H1 (cell line): Measurements from ENCODE around the gene ECE2. TPM values are rescaled to one million over a fixed set of nuclear protein-coding genes. Genes with fewer than 3 reads are reported as not detected.

ENCODE experiments used
- CTCF ChIA-PET: fragments of 300-600 bp; sonication (Branson Sonifier 250); formaldehyde crosslinking; loops from one replicate; lab custom pipeline; 2021; ENCODE audit not compliant: partially characterized antibody; lab: Charles Lee
- POLR2A ChIA-PET: fragments of 300-600 bp; sonication (Branson Sonifier 250); formaldehyde crosslinking; loops from one replicate; lab custom pipeline; 2021; ENCODE audit warnings: inconsistent platforms; ENCODE audit not compliant: partially characterized antibody; lab: Charles Lee
- DNase-seq, 2 experiments: peaks; one replicate each; pipeline versions ENCODE4 v3.0.0 to v3.0.0-alpha.2; 2010 to 2022; ENCODE audit warnings: low spot score in 2 of 2, low read depth in 1 of 2, mixed read lengths in 1 of 2
- FAIRE-seq: peaks from 2 replicates; lab custom pipeline; 2011; peaks lifted over from hg19 to GRCh38; lab: Jason Lieb, UNC
- H2AFZ ChIP-seq: 2 replicates; pipeline ENCODE4 v1.8.1; 2012; ENCODE audit warnings: low read length, inconsistent platforms
- H2AK5ac ChIP-seq: 2 replicates; pipeline ENCODE4 v1.6.1; 2013; ENCODE audit warnings: low read depth, low read length
- H2BK120ac ChIP-seq: replicated peaks from 2 replicates; pipeline ENCODE3; 2013; ENCODE audit warnings: low read depth, low read length, inconsistent platforms
- H2BK12ac ChIP-seq: 2 replicates; pipeline ENCODE4 v1.6.1; 2013; ENCODE audit warnings: low read depth, low read length
- H2BK15ac ChIP-seq: 2 replicates; pipeline ENCODE4 v1.6.1; 2013; ENCODE audit warnings: low read length
- H2BK20ac ChIP-seq: 2 replicates; pipeline ENCODE4 v1.6.1; 2013; ENCODE audit warnings: low read length
- H2BK5ac ChIP-seq: 2 replicates; pipeline ENCODE4 v1.6.1; 2013; ENCODE audit warnings: low read depth, low read length
- H3K14ac ChIP-seq: 2 replicates; pipeline ENCODE4 v1.6.1; 2013; ENCODE audit warnings: inconsistent platforms; ENCODE audit not compliant: insufficient read length
- H3K18ac ChIP-seq: 2 replicates; pipeline ENCODE4 v1.6.1; 2013; ENCODE audit warnings: low read length; ENCODE audit errors: extremely low read depth
- H3K23ac ChIP-seq: 2 replicates; pipeline ENCODE4 v1.6.1; 2013; ENCODE audit warnings: inconsistent platforms; ENCODE audit not compliant: insufficient read length
- H3K23me2 ChIP-seq: 2 replicates; pipeline ENCODE4 v1.6.1; 2013; ENCODE audit warnings: low read depth, low read length
- H3K27ac ChIP-seq: 2 replicates; pipeline ENCODE4 v1.6.1; 2011; ENCODE audit warnings: low read depth, low read length, inconsistent platforms
- H3K27me3 ChIP-seq, 4 experiments: replicated peaks in 1 of 4; 1 replicate in 1 of 4; 2 replicates in 3 of 4; pipeline versions ENCODE4 v1.6.1 to v1.8.1; 2011 to 2013; ENCODE audit warnings: low read length in 3 of 4, mild to moderate bottlenecking in 3 of 4, inconsistent platforms in 2 of 4, mixed read lengths in 2 of 4, moderate library complexity in 1 of 4; ENCODE audit not compliant: control insufficient read depth in 3 of 4, insufficient read depth in 3 of 4; ENCODE audit errors: extremely low read depth in 1 of 4
- H3K36me3 ChIP-seq, 4 experiments: 2 replicates each; pipeline versions ENCODE4 v1.6.1 to v1.8.1; 2011 to 2013; ENCODE audit warnings: mild to moderate bottlenecking in 4 of 4, low read length in 3 of 4, moderate library complexity in 2 of 4, control low read depth in 1 of 4, inconsistent platforms in 1 of 4; ENCODE audit not compliant: insufficient read depth in 4 of 4, control insufficient read depth in 2 of 4
- H3K4ac ChIP-seq: replicated peaks from 2 replicates; pipeline ENCODE3; 2013; ENCODE audit warnings: low read length, low read depth, mixed read lengths, inconsistent platforms; ENCODE audit not compliant: insufficient read length
- H3K4me1 ChIP-seq, 4 experiments: replicated peaks in 1 of 4; 1 replicate in 1 of 4; 2 replicates in 3 of 4; pipeline versions ENCODE4 v1.6.1 to v1.8.1; 2011 to 2013; ENCODE audit warnings: low read length in 3 of 4, inconsistent platforms in 2 of 4, mixed read lengths in 1 of 4; ENCODE audit not compliant: insufficient read depth in 4 of 4, control insufficient read depth in 3 of 4
- H3K4me2 ChIP-seq, 2 experiments: 2 replicates each; pipeline versions ENCODE4 v1.6.1 to v1.8.1; 2011 to 2013; ENCODE audit warnings: low read depth in 2 of 2, low read length in 2 of 2, control low read depth in 1 of 2, inconsistent platforms in 1 of 2, mild to moderate bottlenecking in 1 of 2; ENCODE audit not compliant: insufficient read depth in 1 of 2
- H3K4me3 ChIP-seq, 4 experiments: fragments of 200-600, 300-600 bp in 1 of 4; sonication (generic), shearing (Covaris generic), sonication (Bioruptor Twin) in 1 of 4; 2 replicates each; pipeline versions ENCODE4 v1.5.1 to v1.8.1; 2011 to 2016; ENCODE audit warnings: low read length in 4 of 4, low read depth in 3 of 4, control low read depth in 2 of 4, inconsistent platforms in 2 of 4, mild to moderate bottlenecking in 2 of 4, mixed read lengths in 1 of 4, moderate library complexity in 1 of 4; ENCODE audit not compliant: insufficient read depth in 2 of 4; ENCODE audit errors: extremely low read depth in 1 of 4
- H3K56ac ChIP-seq: replicated peaks from 2 replicates; pipeline ENCODE3; 2013; ENCODE audit warnings: low read depth, mild to moderate bottlenecking, mixed read lengths, low read length, inconsistent platforms; ENCODE audit not compliant: insufficient read length
- H3K79me1 ChIP-seq: 2 replicates; pipeline ENCODE4 v1.6.1; 2013; ENCODE audit warnings: low read depth, low read length, control low read depth
- H3K79me2 ChIP-seq, 2 experiments: 2 replicates each; pipeline versions ENCODE4 v1.6.1 to v1.8.1; 2012 to 2013; ENCODE audit warnings: low read length in 2 of 2, mild to moderate bottlenecking in 2 of 2, inconsistent platforms in 1 of 2; ENCODE audit not compliant: insufficient read depth in 2 of 2, control insufficient read depth in 1 of 2
- H3K9ac ChIP-seq, 4 experiments: replicated peaks in 1 of 4; 1 replicate in 1 of 4; 2 replicates in 3 of 4; pipeline versions ENCODE4 v1.6.1 to v1.8.1; 2011 to 2013; ENCODE audit warnings: low read depth in 3 of 4, low read length in 3 of 4, control low read depth in 2 of 4, mild to moderate bottlenecking in 2 of 4, moderate library complexity in 2 of 4, inconsistent platforms in 1 of 4; ENCODE audit errors: extremely low read depth in 1 of 4
- H3K9me3 ChIP-seq, 2 experiments: 2 replicates each; pipeline versions ENCODE4 v1.6.1 to v1.8.1; 2012 to 2013; ENCODE audit warnings: mild to moderate bottlenecking in 2 of 2, moderate library complexity in 2 of 2, control low read depth in 1 of 2, inconsistent platforms in 1 of 2, low read depth in 1 of 2, low read length in 1 of 2, mixed read lengths in 1 of 2; ENCODE audit not compliant: insufficient read depth in 2 of 2
- H4K20me1 ChIP-seq, 2 experiments: replicated peaks in 1 of 2; 2 replicates each; pipeline versions ENCODE3 to v1.8.1; 2011 to 2013; ENCODE audit warnings: inconsistent platforms in 2 of 2, low read length in 2 of 2, mild to moderate bottlenecking in 1 of 2; ENCODE audit not compliant: insufficient read depth in 2 of 2, control insufficient read depth in 1 of 2
- H4K5ac ChIP-seq: 2 replicates; pipeline ENCODE4 v1.6.1; 2013; ENCODE audit warnings: low read length, low read depth, mixed read lengths, inconsistent platforms; ENCODE audit not compliant: insufficient read length
- H4K8ac ChIP-seq: 2 replicates; pipeline ENCODE4 v1.8.0; 2013; ENCODE audit warnings: mild to moderate bottlenecking, moderate library complexity, low read length, inconsistent platforms; ENCODE audit not compliant: insufficient read depth; ENCODE audit errors: extremely low read depth
- H4K91ac ChIP-seq: replicated peaks from 2 replicates; pipeline ENCODE3; 2013; ENCODE audit warnings: low read length, mixed read lengths, inconsistent platforms; ENCODE audit not compliant: insufficient read length
- KDM4A ChIP-seq: IDR thresholded peaks from one replicate; pipeline ENCODE4 v1.7.1; 2012; ENCODE audit warnings: low read depth, mild to moderate bottlenecking, moderate library complexity, low read length, inconsistent platforms; ENCODE audit not compliant: severe bottlenecking
- SIRT6 ChIP-seq: IDR thresholded peaks from one replicate; pipeline ENCODE4 v1.7.1; 2012; ENCODE audit warnings: low read length, inconsistent platforms
- TEAD4 ChIP-seq: IDR thresholded peaks from 2 replicates; pipeline ENCODE4 v1.6.1; 2012; ENCODE audit warnings: low read depth, low read length, inconsistent platforms, mixed read lengths
- WGBS, 2 experiments: shearing (Covaris generic) in 1 of 2; methylation state at CpG; one replicate each; pipeline versions ENCODE4 v1.1.6 to v1.1.7; 2013 to 2015; ENCODE audit warnings: low lambda C conversion rate in 2 of 2, mixed read lengths in 2 of 2, inconsistent platforms in 1 of 2, low coverage in 1 of 2, missing lambda C conversion rate in 1 of 2; ENCODE audit not compliant: insufficient replicate concordance in 2 of 2, insufficient coverage in 1 of 2, insufficient read length in 1 of 2; ENCODE audit errors: extremely low coverage in 1 of 2, missing lambda C conversion rate in 1 of 2; 5-methylcytosine and 5-hydroxymethylcytosine counted together
- polyA plus RNA-seq, 7 experiments: library from polyadenylated mRNA; depleted of rRNA in 3 of 7; stranded (reverse) in 5 of 7; unstranded in 2 of 7; fragments of >200 nt in 5 of 7; fragments of 200-250 nt in 2 of 7; gene quantifications; 1 replicate in 5 of 7; 2 replicates in 1 of 7; 4 replicates in 1 of 7; pipeline versions ENCODE4 v1.2.1 to v1.2.3, GENCODE V29; 2011 to 2013; ENCODE audit warnings: missing spikeins in 2 of 7, mixed read lengths in 2 of 7
- total RNA-seq: library from RNA; stranded (reverse); fragmentation: NEBNext Ultra II Directional; extraction: Animal tissue kit (Norgen Biotek cat#: 25700); gene quantifications from 2 replicates; pipeline ENCODE4 v1.2.1, GENCODE V29; 2021

The ECE2 gene
- total and polyA plus RNA-seq, 2 of the 8 experiments (the other 6 are each of a cell fraction or from before 2014, with no cell fraction given): 0.44 to 0.86 TPM

GRCh38 chr3:184239708-184240107 is 36.1 kb upstream of the ECE2 start:
- no peak overlapping the region for H2BK120ac ChIP-seq
- 78% methylated on average over 7 of the region's 7 CpGs; no CpG with 5 or more reads in 1 of the 2 experiments for WGBS, 2 experiments
- no peak overlapping the region for H3K23ac ChIP-seq
- H3K18ac ChIP-seq: no peak overlapping the region
- ChIA-PET POLR2A (interaction anchor here (0.9 to 3.4 kb wide), 12 partner anchors 8 to 95 kb away, joined by 3 to 13 read pairs (median 5); partner anchors contain the start of genes AP2M1, CAMK2N2, EEF1AKMT4 and VWA5B2), CTCF (interaction anchor here (0.7 to 8.9 kb wide), 18 partner anchors 10 to 351 kb away, joined by 3 to 183 read pairs (median 6); partner anchors contain the start of genes DVL3, EEF1AKMT4 and VWA5B2)
- no peak overlapping the region for H3K14ac ChIP-seq
- no peak overlapping the region for H2AFZ ChIP-seq
- no peak overlapping the region for H2AK5ac ChIP-seq
- no peak overlapping the region for H3K27ac ChIP-seq
- H3K4me3 ChIP-seq: no peak overlapping the region
- H3K79me2 ChIP-seq: no peaks in the 10 kb centered on the region
- no peaks in the 10 kb centered on the region; the same call in 1 of the 2 replicates for H3K23me2 ChIP-seq
- peaks cover 6 to 23% (median 15%) of the 10 kb centered on the region in 4 experiments; a peak in 7 of 8 replicates for H3K36me3 ChIP-seq
- no peak overlapping the region for H3K56ac ChIP-seq
- no peak overlapping the region for H2BK5ac ChIP-seq
- H3K9ac ChIP-seq: no peak overlapping the region
- DNase-seq (no peak), FAIRE-seq (no peak)
- H3K9me3 ChIP-seq: no peaks in the 10 kb centered on the region
- no peak overlapping the region for H4K5ac ChIP-seq
- no peak overlapping the region for H4K91ac ChIP-seq
- no peak overlapping the region for H2BK20ac ChIP-seq
- H2BK15ac ChIP-seq: no peak overlapping the region
- H3K4ac ChIP-seq: no peak overlapping the region
- peaks cover 8 to 16% of the 10 kb centered on the region in 2 experiments for H4K20me1 ChIP-seq
- H3K79me1 ChIP-seq: no peaks in the 10 kb centered on the region; the same call in 1 of the 2 replicates
- no peak overlapping the region for H3K4me2 ChIP-seq
- no peak for TF ChIP-seq KDM4A
- TF ChIP-seq TEAD4: no peak
- TF ChIP-seq SIRT6: no peak
- no peaks in the 10 kb centered on the region; a peak in 2 of 7 replicates for H3K27me3 ChIP-seq
- no peak overlapping the region for H4K8ac ChIP-seq
- H3K4me1 ChIP-seq: peaks cover 0 to 5% (median 1%) of the 10 kb centered on the region in 4 experiments; a peak in 4 of 7 replicates
- H2BK12ac ChIP-seq: no peak overlapping the region
